ENCODE data around the gene POLR1H. TPM values are rescaled to one million over a fixed set of nuclear protein-coding genes. Genes with fewer than 3 reads are reported as not detected.
A peak's percentile ranks its signal among the peaks of the same experiment; 100 is the strongest.

Gene POLR1H
- total RNA-seq, 2 experiments from 2014 or later = 49.6 to 53.8 TPM

DNA sequence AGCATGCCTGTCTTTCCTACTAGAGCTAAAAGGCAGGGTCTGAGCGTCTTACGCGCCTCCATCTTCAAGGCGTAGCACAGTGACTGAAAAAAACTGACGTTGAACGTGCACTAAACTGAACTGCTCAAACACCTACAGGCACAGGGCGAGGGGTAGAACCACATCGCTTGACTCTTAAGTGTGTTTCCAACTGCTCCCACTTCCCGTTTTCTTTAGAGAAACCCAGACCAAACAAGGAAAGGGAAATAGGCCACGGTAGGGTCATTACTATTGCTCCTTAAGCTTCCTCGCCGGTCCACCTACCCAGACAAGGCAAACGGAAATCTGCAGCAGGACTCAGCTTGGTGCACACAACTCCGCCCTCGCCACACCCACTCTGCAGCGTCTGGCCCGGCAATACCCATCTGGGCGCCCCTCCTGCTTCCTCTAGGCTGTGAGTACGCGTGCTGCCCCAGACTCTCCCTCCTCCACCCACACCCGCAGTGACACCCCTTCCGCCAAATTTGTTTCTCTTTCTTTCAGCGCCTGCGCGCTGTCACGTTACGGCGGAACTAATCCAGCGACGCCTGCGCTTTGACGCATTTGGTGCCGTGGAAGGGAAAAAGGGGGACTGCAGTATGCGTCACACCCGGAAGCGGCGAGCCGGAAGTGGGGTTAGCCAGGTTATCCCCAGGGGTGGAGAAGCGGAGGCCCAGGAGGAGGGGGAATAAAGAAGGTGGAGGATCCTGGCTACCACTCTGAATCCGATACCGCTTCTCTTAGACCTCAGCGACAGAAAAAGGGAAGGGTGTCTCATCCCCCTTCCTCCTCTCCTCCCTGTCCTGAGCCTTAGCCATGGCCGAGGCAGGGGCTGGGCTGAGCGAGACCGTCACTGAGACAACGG lies 5.8 kb downstream of the POLR1H start, which contains the start of gene PPP1R11:
PPP1R11 (plus strand) TSS at position 622 of the 883 bp plus-strand sequence; CDS start at position 835, 213 bp downstream.
- Mint-ChIP-seq H3K36me3 (peaks cover 50% of the 10 kb centered on the region), H3K4me1 (peaks cover 57% of the 10 kb centered on the region), H3K27ac (peak within 1 kb of the TSS; percentile 96), H3K4me3 (peak within 1 kb of the TSS; percentile 96), H3K9me3 (ENCODE audit: low read depth) (no peaks in the 10 kb centered on the region), H3K27me3 (peaks cover 15% of the 10 kb centered on the region)
- peak; percentile 100 for DNase-seq
- CTCF ChIA-PET = interaction anchor here (0.6 to 2.4 kb wide), 5 partner anchors 35 to 232 kb away, joined by 3 to 10 read pairs (median 5); no protein-coding TSS in a partner anchor
- ATAC-seq = peak; percentile 97

DNA sequence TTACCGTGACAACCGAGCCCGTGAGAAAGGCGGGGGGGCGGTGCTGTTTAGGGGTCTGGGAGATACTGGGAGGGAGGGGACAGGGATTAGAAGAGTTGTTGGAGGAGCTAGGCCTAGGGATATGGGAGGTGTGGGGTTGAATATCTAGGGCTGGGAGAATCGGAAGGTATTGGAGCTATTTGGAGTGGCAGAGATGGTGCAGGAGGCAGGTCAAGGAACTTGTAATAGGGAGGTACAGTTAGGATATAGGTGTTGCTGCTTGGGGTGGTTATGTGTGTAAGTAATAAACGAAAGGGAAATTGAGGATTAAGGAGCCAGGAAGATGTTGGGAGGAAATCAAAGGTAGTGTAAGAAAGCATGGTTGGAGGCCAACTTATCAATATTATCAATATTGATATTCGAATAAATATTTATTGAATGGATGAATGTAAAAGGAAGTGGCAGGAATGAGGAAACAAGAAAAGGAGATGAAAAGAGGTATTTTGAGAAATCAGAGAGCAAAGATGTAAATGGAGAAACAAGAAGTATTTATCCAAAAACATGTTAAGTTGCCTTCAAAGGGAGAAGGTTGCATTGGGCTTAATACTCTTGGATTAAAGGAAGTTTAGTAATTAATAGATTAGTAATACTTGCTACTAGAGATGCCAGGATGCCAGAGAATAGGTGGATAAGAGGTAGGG lies 6.5 kb downstream of the POLR1H start:
- DNase-seq (no peak), ATAC-seq (no peak)
- CTCF ChIA-PET = interaction anchor here (2.4 kb wide), 1 partner anchor 63 kb away, joined by 10 read pairs; no protein-coding TSS in a partner anchor
- Mint-ChIP-seq H3K27me3 (peaks cover 23% of the 10 kb centered on the region), H3K9me3 (ENCODE audit: low read depth) (no peaks in the 10 kb centered on the region), H3K27ac (peak overlapping the region; percentile 96), H3K4me3 (peak overlapping the region; percentile 96), H3K36me3 (peaks cover 49% of the 10 kb centered on the region), H3K4me1 (peaks cover 54% of the 10 kb centered on the region)

DNA sequence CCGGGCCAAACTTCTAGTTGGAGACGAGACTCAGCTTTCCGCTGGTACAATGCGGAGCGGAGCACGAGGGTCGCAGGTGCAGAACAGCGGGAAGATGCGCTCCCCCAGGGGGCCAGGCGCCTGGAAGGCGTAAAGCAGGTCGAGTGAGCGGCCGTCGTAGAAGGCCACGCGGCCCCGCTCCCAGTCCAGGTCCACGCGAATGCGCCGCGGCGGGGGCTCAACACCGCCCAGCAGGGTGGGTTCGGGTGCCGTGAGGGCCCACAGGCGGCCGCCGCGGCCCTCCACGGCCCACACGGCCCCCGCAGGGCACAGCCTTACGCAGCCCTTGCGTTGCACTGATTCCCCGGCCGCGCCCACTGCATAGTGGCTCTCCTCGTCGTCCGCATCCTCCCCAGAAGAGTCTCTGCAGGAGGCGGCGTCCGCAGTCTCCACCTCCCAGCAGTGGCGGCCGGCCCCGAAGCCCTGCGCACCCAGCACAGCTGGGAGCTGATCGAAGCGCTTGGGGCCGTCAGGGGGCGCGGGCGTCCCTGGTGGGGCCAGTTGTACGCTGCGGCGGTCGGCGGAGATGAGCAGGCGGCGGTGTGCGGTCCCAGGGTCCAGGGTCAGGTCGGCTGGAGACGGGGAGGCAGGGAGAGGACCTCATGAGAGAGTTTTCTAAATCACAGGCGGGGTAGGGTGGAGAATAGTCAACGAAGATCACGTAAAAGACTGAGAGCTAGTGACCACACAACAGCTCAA lies 10.2 kb downstream of the POLR1H start:
- Mint-ChIP-seq H3K36me3 (peaks cover 30% of the 10 kb centered on the region), H3K4me1 (peaks cover 42% of the 10 kb centered on the region), H3K9me3 (ENCODE audit: low read depth) (no peaks in the 10 kb centered on the region), H3K27ac (no peak overlapping the region), H3K4me3 (no peak overlapping the region), H3K27me3 (peaks cover 57% of the 10 kb centered on the region)
- ATAC-seq = no peak
- peak; percentile 54 for DNase-seq
- CTCF ChIA-PET = interaction anchor here (0.8 kb wide), 1 partner anchor 10 kb away, joined by 4 read pairs; the partner anchor contains the start of gene POLR1H

DNA sequence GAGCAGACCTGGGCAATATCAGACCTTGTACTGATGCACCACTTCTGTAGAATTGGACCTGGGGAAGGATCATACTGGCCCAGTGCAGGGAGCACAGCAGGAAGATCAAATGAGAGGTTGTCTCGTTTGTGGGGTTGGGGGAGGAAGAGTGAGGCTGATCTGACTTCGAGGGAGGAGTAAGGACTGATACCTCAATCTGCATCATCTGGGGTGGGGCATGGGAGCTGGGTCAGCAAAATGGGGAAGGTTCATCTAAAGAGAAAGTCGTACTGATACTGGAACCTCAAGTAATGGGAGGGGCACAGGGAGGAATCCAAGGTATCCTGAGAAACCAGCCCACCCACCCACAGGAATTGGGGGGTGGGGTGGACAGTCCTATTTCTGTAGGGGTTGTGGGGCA lies 10.8 kb downstream of the POLR1H start:
- DNase-seq (no peak), ATAC-seq (no peak)
- no peaks in the 10 kb centered on the region for H3K9me3 Mint-ChIP-seq (ENCODE audit: low read depth)
- H3K4me3 Mint-ChIP-seq = no peak overlapping the region
- H3K36me3 Mint-ChIP-seq = peaks cover 30% of the 10 kb centered on the region
- H3K27me3 Mint-ChIP-seq = peaks cover 63% of the 10 kb centered on the region
- no peak overlapping the region for H3K27ac Mint-ChIP-seq
- CTCF ChIA-PET = no interaction called here
- peaks cover 47% of the 10 kb centered on the region for H3K4me1 Mint-ChIP-seq

DNA sequence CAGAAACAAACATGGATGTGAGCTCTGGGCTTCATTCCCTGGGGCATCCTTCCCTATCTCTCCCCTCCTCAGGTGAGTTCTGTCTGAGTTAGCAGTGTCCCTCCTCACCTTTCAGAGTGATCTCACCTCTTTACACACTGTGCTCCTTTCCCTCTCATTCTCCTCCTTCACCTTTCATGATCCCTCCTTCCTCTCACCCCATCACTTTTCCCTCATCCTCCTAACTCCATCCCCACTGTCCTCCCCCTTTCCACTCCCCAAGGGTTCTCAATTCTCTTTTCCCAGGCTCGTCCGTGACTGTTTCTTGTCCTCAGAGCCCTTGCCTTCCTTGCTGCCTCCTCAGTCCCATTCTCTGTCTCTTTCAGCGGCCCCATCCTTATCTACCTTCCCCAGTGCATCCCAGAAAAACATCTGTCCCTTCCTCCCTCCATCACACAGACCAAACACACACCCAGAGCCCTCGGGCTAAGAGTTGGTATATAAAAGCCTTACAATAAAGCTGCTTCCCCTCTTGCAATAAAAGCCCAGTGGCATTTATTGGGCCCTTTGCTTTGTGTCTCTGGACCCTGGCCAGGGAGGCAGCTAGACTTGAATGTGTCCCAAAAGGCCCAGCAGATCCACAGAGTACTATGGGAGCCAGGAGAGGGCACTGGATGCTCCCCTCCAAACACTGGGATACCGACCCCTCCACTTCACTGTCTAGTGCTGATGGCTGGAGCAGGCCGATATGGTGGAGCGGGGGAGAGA lies 12.6 kb downstream of the POLR1H start:
- H3K27me3 Mint-ChIP-seq = peaks cover 77% of the 10 kb centered on the region
- H3K9me3 Mint-ChIP-seq (ENCODE audit: low read depth) = no peaks in the 10 kb centered on the region
- ATAC-seq (no peak), DNase-seq (no peak)
- no peak overlapping the region for H3K4me3 Mint-ChIP-seq
- H3K36me3 Mint-ChIP-seq = peaks cover 21% of the 10 kb centered on the region
- H3K4me1 Mint-ChIP-seq = peaks cover 49% of the 10 kb centered on the region
- CTCF ChIA-PET = interaction anchor here (0.6 to 2.5 kb wide), 3 partner anchors 9 to 30 kb away, joined by 3 to 8 read pairs (median 3); no protein-coding TSS in a partner anchor
- no peak overlapping the region for H3K27ac Mint-ChIP-seq

DNA sequence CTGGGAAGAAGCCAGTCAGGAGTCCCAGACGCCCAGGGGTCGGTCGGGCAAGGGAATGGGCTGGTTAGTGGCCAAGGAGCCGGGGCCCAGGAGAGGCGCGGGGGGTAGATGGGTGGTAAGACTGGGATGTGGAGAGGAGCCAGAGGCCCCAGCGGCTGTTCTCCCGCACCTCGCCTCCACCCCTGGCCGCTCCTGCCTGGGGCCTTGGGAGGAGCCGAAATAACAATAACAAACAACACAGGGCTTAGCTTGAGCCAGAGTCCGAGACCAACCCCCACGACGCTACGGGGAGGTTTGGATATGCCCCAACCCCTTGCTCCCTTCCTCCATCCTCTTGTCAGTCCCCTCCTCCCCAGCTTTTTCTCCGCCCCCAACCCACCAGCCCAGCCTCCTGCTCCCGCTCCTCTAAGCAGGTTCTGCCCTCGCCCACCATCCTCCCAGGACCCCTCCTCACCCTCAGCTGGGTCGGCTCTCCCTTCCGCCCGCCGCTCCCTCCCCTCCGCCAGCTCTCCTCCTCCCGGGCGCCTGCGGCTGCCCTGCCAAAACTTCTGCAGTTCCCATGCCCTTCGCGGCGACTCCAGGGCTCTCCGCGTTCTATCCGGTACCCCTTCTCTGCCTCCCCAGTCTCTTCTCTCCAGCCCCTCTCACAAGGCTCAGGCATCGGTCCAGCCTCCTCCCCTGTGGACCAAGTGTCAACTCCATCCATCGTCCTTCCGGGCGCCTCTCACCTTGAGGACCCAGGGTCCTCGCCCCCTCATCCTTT lies 13.4 kb downstream of the POLR1H start:
- ATAC-seq (no peak), DNase-seq (no peak)
- Mint-ChIP-seq H3K36me3 (peaks cover 15% of the 10 kb centered on the region), H3K27me3 (peaks cover 86% of the 10 kb centered on the region), H3K4me3 (no peak overlapping the region), H3K27ac (no peak overlapping the region), H3K4me1 (peaks cover 48% of the 10 kb centered on the region), H3K9me3 (ENCODE audit: low read depth) (no peaks in the 10 kb centered on the region)
- CTCF ChIA-PET = interaction anchor here (1.0 to 2.5 kb wide), 5 partner anchors 14 to 57 kb away, joined by 3 to 8 read pairs (median 3); no protein-coding TSS in a partner anchor

DNA sequence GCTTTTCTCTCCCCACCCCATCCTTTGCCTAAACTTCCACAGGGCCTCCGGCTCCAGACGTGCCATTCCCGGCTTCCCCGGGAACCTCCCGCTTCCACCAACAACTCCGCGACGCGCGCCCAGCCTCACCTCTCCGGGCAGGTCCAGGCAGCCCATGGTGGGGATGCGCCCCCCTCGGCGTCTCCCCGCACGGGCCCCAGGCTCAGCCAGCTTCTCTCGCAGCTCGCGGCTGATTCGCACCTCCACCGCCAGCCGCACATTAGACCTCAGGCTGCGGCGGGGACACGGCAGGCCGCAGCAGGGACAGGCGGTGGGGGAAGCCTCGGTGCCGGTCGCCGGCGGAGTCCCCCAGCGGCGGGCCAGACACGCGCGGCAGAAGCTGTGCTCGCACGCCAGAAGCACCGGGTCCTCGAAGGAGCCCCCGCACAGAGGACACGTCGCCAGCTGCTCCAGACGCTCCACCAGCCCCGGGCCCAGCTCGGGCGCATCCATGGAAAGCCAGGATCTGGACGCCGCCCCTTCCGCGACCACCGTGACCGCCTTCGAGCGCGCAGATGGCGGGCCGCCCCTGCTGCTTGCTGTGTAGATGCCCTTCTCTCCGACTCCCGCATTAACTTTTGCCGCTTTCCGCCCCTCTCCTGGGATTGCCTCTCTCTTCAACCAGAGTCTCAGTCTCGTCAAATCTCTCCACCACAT lies 14.2 kb downstream of the POLR1H start, which contains the start of gene RNF39:
RNF39 (minus strand) TSS at position 676 of the 696 bp plus-strand sequence; CDS start at position 492, 184 bp downstream.
- Mint-ChIP-seq H3K9me3 (ENCODE audit: low read depth) (no peaks in the 10 kb centered on the region), H3K27ac (no peak within 1 kb of the TSS), H3K36me3 (peaks cover 9% of the 10 kb centered on the region), H3K4me3 (no peak within 1 kb of the TSS), H3K27me3 (peaks cover 90% of the 10 kb centered on the region), H3K4me1 (peaks cover 46% of the 10 kb centered on the region)
- DNase-seq = no peak
- CTCF ChIA-PET = interaction anchor here (1.0 to 2.5 kb wide), 5 partner anchors 15 to 56 kb away, joined by 3 to 8 read pairs (median 3); no protein-coding TSS in a partner anchor
- no peak for ATAC-seq

DNA sequence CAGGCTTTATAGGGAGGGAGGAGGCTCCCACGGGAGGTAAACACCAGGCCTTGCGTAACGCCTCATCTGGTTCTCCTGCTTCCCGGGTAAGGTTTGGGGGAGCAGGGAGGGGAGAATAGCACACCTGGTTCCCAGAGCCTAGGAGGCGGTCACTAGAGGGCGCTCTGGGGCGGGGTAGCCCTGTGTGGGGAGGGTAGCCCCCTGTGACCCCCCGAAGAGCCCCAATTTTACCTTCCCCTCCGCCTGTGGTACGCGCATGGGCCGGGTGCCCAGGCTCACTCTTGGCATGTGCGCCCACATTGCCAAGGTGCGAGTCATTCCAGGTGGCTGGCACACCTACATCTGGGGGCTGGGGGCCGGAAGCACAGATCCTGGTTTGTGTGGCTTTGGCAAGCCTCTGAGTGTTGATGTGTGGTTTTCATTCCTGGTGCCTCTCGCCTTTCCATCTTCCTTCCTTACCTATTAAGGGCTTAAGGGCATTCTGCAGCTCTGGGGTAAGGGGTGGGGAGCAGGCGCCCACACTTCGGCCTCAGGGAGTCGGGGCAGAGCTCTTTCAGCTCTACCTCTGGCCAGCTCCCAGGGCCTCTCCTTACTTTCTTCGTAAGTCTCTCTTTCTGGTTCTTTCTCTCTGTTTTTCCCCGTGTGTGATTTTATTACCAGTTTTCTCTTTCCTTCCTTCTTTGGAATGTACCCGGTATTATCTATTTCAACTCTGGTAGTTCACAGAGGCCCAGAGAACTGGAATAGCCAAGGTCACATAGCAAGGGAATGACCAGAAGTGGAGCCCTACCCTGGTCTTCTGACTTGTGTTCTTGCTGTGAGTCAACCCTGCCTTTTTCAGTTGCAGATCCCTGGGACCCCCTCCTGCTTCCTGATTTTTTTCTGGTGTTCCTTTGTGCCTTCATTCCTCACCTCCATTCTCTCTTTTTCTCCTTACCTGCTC lies 15.0 kb downstream of the POLR1H start:
- H3K27me3 Mint-ChIP-seq = peaks cover 84% of the 10 kb centered on the region
- no peak overlapping the region for H3K4me3 Mint-ChIP-seq
- H3K9me3 Mint-ChIP-seq (ENCODE audit: low read depth) = peaks cover 2% of the 10 kb centered on the region
- ATAC-seq = no peak
- H3K4me1 Mint-ChIP-seq = peaks cover 39% of the 10 kb centered on the region
- H3K27ac Mint-ChIP-seq = no peak overlapping the region
- CTCF ChIA-PET = interaction anchor here (2.2 to 2.8 kb wide), 3 partner anchors 27 to 55 kb away, joined by 8 to 17 read pairs (median 8); no protein-coding TSS in a partner anchor
- DNase-seq = no peak
- peaks cover 4% of the 10 kb centered on the region for H3K36me3 Mint-ChIP-seq

DNA sequence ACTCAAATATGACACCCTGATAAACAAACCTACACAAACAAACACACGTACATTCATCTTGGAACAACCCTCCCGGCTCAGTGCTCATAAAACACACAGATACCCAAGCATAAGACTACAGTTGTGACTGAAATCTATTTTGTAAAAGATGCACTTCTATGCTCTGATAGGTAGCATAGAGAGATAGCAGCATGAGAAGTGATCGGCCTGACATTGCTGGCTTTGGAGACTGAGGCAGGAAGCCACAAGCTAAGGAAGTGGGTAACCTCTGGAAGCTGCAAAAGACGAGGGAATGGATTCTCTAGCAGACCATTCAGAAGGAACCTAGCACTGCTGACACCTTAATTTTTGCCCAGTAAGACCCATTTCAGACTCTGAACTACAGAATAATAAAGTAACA lies 16.2 kb downstream of the POLR1H start:
- peak overlapping the region; percentile 9 for H3K27ac Mint-ChIP-seq
- peak; percentile 66 for DNase-seq
- H3K36me3 Mint-ChIP-seq = no peaks in the 10 kb centered on the region
- CTCF ChIA-PET = interaction anchor here (1.2 to 2.8 kb wide), 3 partner anchors 26 to 427 kb away, joined by 3 to 17 read pairs (median 12); no protein-coding TSS in a partner anchor
- peaks cover 75% of the 10 kb centered on the region for H3K27me3 Mint-ChIP-seq
- peak; percentile 54 for ATAC-seq
- H3K9me3 Mint-ChIP-seq (ENCODE audit: low read depth) = peaks cover 2% of the 10 kb centered on the region
- peaks cover 32% of the 10 kb centered on the region for H3K4me1 Mint-ChIP-seq
- H3K4me3 Mint-ChIP-seq = no peak overlapping the region

DNA sequence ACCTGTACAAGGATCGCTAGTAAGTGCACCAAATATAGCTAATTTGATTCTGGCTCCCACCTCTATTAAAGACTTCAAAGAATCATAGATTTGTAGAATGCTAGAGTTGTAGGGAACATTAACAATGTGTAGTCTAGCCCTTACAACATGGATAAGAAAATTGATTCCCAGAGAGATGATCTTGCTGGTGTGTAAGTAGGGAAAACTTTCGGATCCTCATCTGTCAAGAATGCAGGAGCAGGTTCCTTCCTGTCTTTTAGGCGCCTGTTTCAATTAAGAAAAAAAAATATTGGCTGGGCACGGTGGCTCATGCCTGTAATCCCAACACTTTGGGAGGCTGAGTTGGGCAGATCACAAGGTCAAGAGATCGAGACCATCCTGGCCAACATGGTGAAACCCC lies 26.8 kb downstream of the POLR1H start:
- Mint-ChIP-seq H3K27ac (no peak overlapping the region), H3K36me3 (peaks cover 1% of the 10 kb centered on the region), H3K4me3 (no peak overlapping the region), H3K27me3 (peaks cover 62% of the 10 kb centered on the region), H3K4me1 (no peaks in the 10 kb centered on the region), H3K9me3 (ENCODE audit: low read depth) (no peaks in the 10 kb centered on the region)
- DNase-seq (no peak), ATAC-seq (no peak)
- CTCF ChIA-PET = interaction anchor here (1.5 to 2.7 kb wide), 3 partner anchors 9 to 43 kb away, joined by 4 to 13 read pairs (median 7); no protein-coding TSS in a partner anchor
